Glomerular endothelial cell (primary cell): ENCODE measurements around the gene LSAMP. TPM values are rescaled to one million over a fixed set of nuclear protein-coding genes. Genes with fewer than 3 reads are reported as not detected.
"Not testable (repeated sequence)": the region's sequence is repeated elsewhere in the genome, so short reads cannot be mapped to it uniquely, and the experiment has no call there.

Experiments used
- DNase-seq: peaks from one replicate; pipeline ENCODE4 v3.0.0-alpha.2; 2011; ENCODE audit warnings: low read depth, low spot score; ENCODE audit errors: extremely low read depth
- total RNA-seq: library from RNA; depleted of rRNA; stranded (reverse); fragments of >200 nt; gene quantifications from 2 replicates; pipeline ENCODE4 v1.2.3, GENCODE V29; 2015

LSAMP gene
- total RNA-seq, 1 donor from 2014 or later = 2.1 TPM

DNA sequence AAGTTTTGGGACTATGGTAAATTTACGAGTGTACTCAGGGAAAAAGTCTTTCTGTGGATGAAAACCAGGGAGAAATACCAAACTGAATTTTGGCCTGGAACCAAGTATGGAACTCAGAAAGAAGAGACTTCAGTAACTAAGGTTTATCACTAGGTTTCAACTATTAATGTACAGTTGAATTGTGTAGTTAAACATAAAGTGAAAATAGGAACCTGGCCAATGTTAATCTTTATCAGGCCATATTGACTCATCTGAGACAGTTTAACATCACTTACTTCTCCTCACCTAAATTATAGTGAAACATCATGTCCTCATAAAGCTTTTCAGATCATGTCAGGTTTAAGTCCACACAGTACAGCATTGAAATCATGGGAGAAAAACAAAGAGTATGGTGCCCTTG lies 197.7 kb downstream of the LSAMP start:
- no peak for DNase-seq

DNA sequence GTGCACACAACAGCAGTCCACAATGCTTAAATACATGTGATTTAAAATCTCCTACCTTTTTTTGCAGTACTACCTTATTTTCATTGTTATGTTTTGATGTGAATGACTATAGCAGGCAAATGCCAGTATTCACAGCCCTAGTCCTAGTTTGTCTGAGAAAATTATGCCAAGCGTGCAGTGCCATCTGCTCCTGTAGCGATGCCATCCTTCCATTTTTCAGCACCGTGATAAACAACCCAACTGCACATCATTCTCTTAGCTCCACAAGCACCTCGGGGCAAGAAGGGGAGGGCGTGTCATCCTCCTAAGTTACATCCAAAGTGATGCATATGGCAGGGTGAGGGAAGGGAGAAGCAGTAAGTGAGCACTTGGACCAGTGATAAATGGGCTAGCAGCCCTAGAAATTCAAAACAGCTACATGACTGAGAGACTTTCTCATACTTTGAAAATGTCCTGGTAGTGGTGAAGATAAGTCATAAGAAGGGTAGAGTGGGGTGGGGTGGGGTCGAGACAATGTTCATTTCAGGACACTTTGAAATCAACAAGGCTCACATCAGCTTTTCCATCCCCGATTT lies 198.8 kb downstream of the LSAMP start:
- DNase-seq = no peak

DNA sequence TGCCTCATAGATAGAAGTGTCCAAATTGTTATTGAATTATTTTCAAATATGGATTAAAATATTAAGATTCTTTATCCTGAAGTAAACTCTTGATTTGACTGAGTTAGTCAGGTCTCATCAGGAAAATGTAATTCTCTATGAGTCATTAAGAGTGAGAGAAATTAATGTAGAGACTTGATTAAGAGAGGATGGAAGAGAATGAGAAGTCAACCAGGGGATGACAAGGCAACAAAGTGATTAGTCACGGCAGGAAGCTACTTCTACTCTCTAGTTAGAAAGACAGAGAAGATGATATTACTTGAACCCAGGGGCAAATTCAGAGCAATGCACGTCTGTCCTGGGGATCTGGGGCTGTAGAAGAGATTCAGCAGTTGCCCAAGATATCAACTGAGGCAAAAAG lies 202.5 kb downstream of the LSAMP start:
- DNase-seq = no peak

DNA sequence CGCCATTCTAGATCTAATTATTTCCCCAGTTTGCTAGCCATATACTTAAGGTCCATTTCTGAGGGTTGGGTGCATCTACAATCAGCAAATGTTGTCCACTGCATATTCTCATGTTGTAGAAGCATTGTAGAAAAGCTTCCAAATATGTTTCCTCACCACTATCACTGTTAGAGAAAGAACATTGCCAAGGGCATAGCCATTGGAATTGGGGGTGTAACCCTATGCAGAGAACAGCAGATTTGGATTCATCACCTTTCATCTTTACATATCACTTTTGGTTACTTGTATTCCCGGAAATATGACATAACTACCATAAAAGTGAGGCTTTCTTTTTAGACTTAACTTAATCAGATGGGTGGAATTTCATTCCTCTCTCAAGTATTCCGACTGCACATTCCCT lies 203.6 kb downstream of the LSAMP start:
- no peak for DNase-seq

DNA sequence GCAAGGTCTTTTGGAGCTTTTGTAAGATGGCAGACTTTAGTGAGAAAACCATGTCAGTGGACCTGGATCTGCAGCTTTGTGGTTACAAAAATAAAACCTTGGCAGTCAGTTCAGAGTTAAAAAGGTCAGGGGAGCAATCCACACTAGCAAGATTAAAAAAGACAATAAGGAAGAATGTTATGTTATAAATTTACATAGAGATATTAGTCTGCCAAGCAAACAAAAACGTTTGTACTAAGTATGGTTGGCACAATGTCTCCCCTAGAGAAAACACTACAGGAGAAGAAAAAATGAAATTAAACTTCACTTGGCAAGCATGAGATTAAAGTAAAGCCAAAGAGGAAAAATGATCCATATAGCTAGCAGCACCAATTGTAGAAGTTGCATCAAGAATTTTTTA lies 205.0 kb downstream of the LSAMP start:
- DNase-seq = no peak

DNA sequence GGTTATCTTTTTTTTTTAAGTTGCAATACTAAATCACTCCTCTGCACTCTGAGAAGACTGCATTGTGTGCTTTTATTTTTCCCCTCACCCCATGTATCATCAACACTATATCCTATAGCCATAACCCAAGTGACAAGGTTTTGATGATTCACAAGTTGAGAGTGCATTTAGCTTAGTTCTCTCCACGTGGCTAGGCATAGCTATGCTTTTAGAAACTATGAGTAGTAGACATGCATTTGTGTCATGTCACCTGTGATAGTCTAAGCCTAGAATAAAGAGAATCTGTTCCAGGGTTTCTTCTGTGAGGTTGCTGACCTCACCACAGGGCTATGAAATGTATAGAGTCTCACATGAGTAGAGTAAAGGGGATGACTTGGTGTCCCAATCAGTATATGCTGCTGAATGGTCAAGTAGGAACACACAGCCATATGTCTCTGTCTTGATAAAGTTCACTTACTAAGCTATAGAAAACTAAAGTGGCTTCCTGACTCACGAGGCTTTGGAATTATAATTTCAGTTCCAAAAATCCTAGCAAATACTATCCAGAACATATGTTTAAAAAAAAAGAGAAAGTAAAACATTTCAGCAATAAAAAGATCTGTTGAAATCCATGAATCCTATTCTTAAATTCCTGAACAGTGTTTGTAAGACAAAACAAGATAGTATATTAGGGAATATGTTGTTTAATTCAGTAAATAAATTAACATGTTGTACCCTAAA lies 206.3 kb downstream of the LSAMP start:
- no peak for DNase-seq

DNA sequence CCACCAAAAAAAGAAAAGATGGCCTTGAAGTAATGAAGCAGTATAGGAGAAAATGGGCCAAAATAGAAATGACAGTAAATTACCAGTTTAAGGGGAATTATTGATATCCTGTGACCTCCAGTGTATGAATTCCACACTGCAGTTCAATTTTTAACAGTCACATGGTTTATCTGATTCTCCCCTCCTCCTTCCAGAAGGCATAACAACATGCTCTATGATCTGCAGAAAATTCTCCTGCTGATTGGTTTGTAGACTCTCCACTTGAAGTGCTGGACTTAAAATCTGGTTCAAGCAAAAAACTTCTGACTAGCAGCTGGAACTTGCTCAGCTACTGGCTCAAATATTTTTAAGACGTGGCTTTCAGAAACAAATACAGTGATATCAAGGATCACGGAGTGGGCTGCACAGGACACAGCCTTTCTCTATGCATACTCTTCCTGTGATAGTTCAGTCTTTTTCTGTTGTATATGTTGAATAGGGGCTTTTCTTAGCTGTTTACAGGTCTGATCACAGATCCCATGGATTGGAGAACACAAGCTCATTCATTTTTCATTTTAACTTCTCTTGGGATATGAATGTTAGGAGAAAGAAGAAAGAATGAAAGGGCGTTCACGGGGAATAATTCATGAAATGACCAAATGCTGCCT lies 211.5 kb downstream of the LSAMP start:
- DNase-seq = no peak

DNA sequence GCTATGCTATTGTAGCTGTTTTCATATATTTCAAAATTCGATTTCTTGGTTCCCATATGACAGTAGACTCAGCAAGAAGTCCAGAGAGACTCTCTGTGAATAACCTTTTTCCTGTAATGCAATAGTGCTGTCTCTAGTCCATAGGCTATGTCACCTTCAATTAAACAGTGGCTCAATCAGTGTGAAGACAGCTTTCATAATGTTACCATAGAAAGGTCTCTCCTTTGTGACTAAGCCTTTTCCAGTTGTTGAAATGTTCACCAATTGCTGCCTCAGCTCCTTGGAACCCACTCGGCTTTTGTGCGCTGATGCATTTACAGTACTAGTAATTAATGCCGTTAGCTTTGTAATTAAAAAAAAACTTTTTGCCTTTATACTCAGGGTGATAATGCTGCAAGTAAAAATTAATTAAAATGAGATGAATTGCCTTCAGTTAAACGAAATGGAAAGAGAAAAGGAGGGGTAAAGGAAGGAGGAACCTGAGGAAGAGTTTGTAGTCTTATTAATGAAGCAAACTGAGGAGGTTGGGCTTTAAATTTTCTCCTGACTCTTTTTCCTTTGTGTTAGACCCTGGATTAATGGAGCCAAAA lies 214.8 kb downstream of the LSAMP start:
- DNase-seq = no peak

DNA sequence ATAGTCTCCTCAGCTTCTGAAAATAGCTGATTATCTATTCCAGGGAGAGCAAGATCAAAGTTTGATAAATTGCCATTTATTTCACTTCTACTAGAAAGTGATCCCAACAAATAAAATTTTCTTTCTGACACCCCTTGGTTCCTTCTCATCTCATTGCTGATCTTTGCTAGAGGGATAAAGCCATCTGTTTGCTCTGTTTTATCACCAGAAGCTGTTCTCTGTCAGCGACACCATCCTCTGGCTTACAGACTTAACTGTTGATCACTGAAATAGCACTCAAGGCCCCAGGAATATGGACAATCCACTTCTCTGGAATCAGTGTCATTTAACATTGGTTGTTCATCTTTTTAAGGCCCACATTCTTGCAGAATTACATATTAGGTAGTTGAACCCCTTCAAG lies 219.0 kb downstream of the LSAMP start:
- DNase-seq = no peak

DNA sequence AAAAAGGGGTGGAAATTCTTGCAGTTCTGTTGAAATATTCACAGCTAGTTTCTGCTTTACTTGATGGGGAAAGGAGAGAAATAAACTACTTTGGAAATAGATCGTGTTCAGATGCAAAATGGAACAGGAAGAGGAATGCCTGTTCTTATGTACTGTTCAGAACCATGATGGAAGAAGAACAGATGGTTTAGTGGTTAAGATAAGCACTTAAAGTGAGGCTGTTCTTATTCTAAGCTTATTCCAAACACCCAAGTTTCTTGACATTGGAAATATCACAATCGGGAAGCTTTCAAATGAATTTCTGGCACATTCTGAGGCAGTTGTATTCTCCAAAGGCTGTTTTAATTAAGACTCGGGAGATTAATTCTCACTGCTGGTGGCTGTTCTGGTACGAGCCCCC lies 228.5 kb downstream of the LSAMP start:
- no peak for DNase-seq

DNA sequence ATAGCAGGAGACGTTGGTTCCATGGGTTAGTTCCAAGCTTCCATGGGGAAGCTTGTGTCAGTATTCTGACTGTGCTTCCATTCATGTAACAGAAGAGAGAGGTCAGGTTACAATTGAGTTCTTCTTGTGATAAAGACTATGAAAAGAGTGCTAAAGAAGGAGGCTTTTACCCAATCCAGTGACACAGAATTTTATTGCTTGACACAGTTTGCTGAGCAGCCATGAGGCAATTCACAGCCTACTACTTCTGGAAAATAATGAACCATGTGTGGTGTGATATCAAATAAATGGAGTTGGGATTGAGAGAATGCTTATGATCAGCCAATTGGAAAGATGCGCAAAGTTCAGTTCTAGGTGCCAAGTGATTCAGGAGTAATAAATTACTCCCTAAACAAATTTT lies 233.4 kb downstream of the LSAMP start:
- DNase-seq = no peak

DNA sequence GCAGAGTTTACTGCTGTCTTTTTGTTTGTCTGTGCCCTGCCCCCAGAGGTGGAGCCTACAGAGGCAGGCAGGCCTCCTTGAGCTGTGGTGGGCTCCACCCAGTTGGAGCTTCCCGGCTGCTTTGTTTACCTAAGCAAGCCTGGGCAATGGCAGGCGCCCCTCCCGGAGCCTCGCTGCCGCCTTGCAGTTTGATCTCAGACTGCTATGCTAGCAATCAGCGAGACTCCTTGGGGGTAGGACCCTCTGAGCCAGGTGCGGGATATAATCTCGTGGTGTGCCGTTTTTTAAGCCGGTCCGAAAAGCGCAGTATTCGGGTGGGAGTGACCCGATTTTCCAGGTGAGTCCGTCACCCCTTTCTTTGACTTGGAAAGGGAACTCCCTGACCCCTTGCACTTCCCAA lies 236.5 kb downstream of the LSAMP start:
- not testable (repeated sequence) for DNase-seq

DNA sequence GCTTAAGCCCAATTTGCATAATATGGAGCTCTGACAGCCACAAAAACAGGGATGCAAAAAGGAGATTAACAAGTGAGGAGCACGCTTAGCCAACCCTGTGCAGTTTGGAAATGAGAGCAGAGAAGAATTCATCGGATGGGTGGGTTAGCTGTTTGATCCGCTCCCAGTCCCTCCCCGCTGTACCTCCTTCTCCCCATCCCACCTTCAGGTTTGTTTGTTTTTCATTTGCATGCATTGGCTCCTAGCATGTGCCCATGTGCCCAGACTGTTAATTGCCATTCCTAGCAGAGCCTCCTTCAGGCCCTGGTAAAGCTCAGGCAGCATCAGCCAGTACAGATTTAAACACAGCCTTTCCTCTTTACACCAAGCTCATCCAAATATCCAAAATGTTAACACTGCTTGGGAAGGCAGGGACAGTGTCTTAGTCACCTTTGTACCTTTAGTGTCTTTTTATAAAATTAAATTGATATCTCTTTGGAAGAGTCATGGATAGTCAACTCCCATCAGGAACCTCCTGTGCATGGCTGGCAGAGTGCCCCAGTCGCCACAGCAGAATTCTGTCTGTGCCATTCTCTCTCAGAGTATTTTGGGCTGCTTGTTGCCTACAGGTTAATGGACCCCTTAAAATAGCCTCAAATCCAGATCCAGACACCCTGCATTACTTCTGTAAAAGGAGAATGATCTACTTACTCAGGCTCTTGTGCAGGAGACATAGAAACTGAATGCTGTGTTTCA lies 244.2 kb downstream of the LSAMP start:
- DNase-seq = no peak

DNA sequence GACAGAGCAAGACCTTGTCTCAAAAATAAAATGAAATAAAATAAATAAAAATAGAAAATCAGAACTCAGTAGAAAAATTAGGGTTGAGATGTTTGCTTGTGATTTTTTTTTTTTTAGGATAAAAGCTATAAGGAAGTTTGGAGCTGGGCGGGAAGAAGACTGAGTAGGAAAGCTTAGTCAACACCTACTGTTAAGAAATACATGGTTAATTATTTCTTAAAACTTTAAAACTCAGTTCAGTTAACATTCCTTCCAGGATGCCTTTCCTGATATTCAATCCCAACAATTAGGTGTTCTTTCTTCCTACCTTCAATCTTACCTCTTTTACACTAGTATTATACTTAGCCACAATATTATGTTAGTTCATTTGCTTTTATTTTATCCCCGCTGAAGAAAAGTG lies 246.2 kb downstream of the LSAMP start:
- no peak for DNase-seq

DNA sequence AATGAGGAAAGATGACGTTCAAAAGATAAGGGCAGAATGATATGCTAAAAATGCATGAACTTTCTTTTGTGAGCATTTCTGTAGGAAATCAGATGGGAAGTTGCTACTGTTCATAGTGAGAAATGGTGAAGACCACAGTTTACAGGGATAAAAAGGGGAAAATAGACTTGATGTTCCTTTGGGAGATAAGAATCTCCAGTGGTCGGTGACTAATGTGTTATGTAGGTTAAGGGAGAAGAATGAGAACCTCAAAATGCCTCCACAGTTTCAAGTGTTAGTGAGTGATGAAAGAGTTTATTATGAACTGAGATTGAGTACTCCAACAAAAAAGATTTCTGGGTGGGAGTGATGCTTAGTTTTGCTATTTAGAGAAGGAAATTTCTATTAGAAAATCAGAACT lies 247.2 kb downstream of the LSAMP start:
- no peak for DNase-seq

DNA sequence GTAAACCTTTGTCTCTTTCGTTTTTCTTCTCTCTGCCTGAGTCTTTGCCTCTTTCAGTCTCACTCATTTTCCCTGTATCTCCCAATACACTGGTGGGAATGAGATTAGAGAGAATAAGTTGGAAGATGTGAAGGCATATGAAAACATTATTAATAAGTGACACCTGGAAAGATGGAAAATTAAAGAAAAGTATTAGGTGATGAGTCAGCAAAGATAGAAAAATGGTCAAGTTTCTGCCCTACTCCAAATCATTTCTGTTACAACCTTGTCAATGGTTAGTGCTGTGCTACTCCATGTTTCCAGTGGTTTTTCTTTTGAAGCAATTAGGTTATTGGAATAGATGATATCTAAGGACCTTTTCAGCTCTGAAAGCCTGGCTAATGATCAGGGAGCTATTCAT lies 252.8 kb downstream of the LSAMP start:
- DNase-seq = no peak

DNA sequence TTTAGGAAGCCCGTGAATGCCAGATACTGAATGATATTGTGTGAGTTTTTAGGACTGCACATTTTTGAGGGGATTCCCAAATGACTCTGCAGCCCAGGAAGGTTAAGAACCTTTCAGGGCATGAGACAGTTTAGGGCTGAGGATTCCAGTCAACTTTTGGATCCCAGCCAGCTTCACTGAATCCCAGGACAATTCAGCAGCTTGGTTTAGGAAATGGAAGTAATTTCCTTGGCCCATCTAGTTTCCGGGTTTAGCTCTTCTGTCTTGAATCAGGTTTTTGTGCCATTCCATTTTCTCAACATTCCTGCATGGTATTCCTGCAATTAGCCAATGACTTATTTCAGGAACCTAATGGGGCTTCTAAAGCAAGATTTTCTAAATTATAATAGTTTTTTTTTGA lies 253.9 kb downstream of the LSAMP start:
- DNase-seq = no peak

DNA sequence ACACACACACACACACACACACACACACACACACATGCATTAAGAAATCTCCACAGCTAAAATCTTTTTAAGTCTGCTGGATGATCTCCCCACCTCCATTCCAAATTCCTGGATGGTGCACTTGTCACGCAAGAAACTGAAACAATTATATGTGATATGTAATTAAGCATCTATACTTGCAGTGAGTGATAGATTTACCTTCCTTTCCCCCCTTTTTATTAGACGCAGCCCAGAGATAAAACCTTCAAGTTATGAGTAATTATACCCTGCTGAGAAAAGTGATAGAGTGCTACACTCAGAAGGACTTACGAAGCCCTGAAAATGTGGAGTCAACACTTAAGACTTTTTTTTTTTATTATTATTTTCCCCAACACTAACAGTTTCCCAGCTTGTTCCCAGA lies 255.2 kb downstream of the LSAMP start:
- DNase-seq = no peak

DNA sequence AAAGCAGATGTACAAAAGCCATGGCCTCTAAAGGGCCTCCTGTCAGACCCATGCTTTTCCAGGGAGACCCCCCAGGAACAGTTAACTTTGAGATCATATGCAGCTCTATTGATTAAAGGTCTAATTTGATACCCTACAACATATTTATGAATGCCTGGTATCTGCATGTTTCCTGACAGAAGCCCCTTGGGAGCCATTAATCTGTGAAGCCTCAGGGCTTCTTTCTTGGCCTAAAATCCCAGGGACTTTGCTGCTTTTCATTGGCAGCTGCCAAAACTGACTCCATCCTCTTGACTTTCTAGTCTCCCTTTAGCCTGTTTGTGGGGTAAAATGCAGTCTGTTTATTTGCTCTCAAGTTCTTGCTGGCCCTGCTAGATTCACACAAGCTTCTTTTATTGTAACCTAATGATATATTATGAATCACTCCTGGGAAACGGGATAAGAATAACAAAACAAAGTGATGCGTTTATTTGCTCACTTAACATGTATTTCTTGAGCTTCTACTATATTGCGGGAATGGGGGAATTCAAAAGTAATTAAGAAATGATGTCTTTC lies 257.0 kb downstream of the LSAMP start:
- DNase-seq = no peak

DNA sequence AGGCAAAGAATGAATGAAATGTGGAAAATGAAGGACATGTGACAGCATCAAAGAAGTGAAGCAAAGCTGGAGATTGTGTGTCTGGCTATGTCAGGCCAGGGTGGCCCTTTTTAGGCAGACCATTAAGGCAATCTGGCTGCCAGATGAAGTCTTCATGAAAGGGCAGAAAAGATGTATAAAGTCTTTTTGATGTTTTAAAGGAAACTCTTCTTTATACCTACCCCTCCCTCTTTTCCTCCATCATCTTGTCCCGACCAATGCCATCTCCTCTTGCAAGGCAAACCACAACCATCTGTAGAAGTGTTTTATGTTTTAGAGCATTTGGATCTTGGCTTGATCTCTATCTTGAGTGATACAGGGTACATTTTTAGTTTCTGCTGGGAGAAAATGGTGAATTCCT lies 259.2 kb downstream of the LSAMP start:
- no peak for DNase-seq

DNA sequence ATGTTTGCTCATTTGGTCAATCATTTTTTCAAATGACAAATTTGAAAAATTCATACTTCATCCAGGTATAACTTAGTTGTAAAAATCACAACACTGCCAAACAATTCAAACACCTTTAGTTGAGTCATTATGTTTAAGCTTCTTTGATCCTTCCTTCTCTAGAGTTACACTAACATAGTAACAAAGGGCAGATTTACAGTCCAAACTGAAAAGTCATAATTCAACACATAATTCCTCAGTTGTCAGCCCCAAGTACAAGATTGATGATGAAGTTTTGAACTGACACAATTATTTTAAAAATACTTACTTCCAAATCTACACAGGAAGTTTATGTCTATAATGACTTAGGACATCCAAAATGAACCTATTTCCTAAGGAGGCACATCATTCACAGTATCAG lies 264.1 kb downstream of the LSAMP start:
- no peak for DNase-seq
